IMR-90 (cell line): ENCODE measurements around the gene ASIC2. TPM values are rescaled to one million over a fixed set of nuclear protein-coding genes. Genes with fewer than 3 reads are reported as not detected.

Experiments
- ATAC-seq: fragments of 200-7000 bp; cut with Tn5 transposase; 2 replicates; pipeline ENCODE4 v1.9.1; 2020; ENCODE audit warnings: low read depth, mild to moderate bottlenecking, moderate library complexity
- BruUV-seq: library from RNA; stranded (reverse); fragments of 400-500 nt; replicated peaks from 2 replicates; lab custom pipeline; 2021; lab: Mats Ljungman, UMichigan
- CTCF ChIA-PET: fragments of 300-600 bp; formaldehyde crosslinking; extraction: SDS; loops from one replicate; lab custom pipeline; 2021; ENCODE audit warnings: antibody characterized with exemption; lab: Yijun Ruan, JAX
- POLR2A ChIA-PET: fragments of 300-600 bp; sonication (Branson Sonifier 250); formaldehyde crosslinking; loops from one replicate; lab custom pipeline; 2022; ENCODE audit warnings: antibody characterized with exemption; ENCODE audit not compliant: unreplicated experiment; lab: Charles Lee
- DNase-seq: peaks from one replicate; pipeline ENCODE4 v3.0.0; 2013
- H2AFZ ChIP-seq: replicated peaks from 2 replicates; pipeline ENCODE3; 2013; ENCODE audit warnings: low read length, mild to moderate bottlenecking; ENCODE audit not compliant: poor library complexity
- H2AK5ac ChIP-seq: 2 replicates; pipeline ENCODE4 v1.6.1; 2013; ENCODE audit warnings: low read depth, low read length, inconsistent platforms
- H2AK9ac ChIP-seq: replicated peaks from 2 replicates; pipeline ENCODE3; 2013; ENCODE audit warnings: mild to moderate bottlenecking, low read depth, low read length, moderate library complexity; ENCODE audit not compliant: poor library complexity
- H2BK120ac ChIP-seq: 2 replicates; pipeline ENCODE4 v1.6.1; 2013; ENCODE audit warnings: low read depth, low read length, inconsistent platforms
- H2BK15ac ChIP-seq: 3 replicates; pipeline ENCODE4 v1.6.1; 2013; ENCODE audit warnings: low read depth, low read length, inconsistent platforms
- H2BK20ac ChIP-seq: 2 replicates; pipeline ENCODE4 v1.6.1; 2013; ENCODE audit warnings: low read depth, mild to moderate bottlenecking, inconsistent platforms, low read length, moderate library complexity
- H2BK5ac ChIP-seq: 2 replicates; pipeline ENCODE4 v1.6.1; 2013; ENCODE audit warnings: mild to moderate bottlenecking, low read depth, low read length, inconsistent platforms; ENCODE audit not compliant: poor library complexity, severe bottlenecking
- H3K14ac ChIP-seq: replicated peaks from 2 replicates; pipeline ENCODE4 v1.6.1; 2013; ENCODE audit warnings: low read depth, low read length, inconsistent platforms
- H3K18ac ChIP-seq: 2 replicates; pipeline ENCODE4 v1.6.1; 2013; ENCODE audit warnings: low read depth, low read length, control low read depth
- H3K23ac ChIP-seq: 2 replicates; pipeline ENCODE4 v1.6.1; 2013; ENCODE audit warnings: low read depth, low read length, inconsistent platforms
- H3K27ac ChIP-seq: 2 replicates; pipeline ENCODE4 v1.5.1; 2013; ENCODE audit warnings: mild to moderate bottlenecking, control low read depth, low read length; ENCODE audit not compliant: insufficient read depth
- H3K27me3 ChIP-seq: 2 replicates; pipeline ENCODE4 v1.6.1; 2013; ENCODE audit warnings: low read length; ENCODE audit not compliant: control insufficient read depth, insufficient read depth
- H3K36me3 ChIP-seq: 2 replicates; pipeline ENCODE4 v1.6.1; 2013; ENCODE audit warnings: low read length, mixed read lengths; ENCODE audit not compliant: control insufficient read depth, insufficient read depth
- H3K4ac ChIP-seq: 2 replicates; pipeline ENCODE4 v1.6.1; 2013; ENCODE audit warnings: low read depth, low read length, inconsistent platforms
- H3K4me1 ChIP-seq: 2 replicates; pipeline ENCODE4 v1.6.1; 2013; ENCODE audit warnings: low read length, mixed read lengths; ENCODE audit not compliant: control insufficient read depth, insufficient read depth
- H3K4me2 ChIP-seq: 2 replicates; pipeline ENCODE4 v1.6.1; 2013; ENCODE audit warnings: low read depth, mild to moderate bottlenecking, control low read depth, low read length, moderate library complexity
- H3K4me3 ChIP-seq: 2 replicates; pipeline ENCODE4 v1.5.1; 2013; ENCODE audit warnings: low read depth, mild to moderate bottlenecking, control low read depth, low read length, moderate library complexity; ENCODE audit not compliant: insufficient read depth
- H3K56ac ChIP-seq: 2 replicates; pipeline ENCODE4 v1.6.1; 2013; ENCODE audit warnings: low read length, inconsistent platforms; ENCODE audit not compliant: insufficient read depth; ENCODE audit errors: extremely low read depth
- H3K79me1 ChIP-seq, 2 experiments: 2 replicates each; pipeline ENCODE4 v1.6.1; 2013; ENCODE audit warnings: low read length in 2 of 2, inconsistent platforms in 1 of 2, low read depth in 1 of 2
- H3K9ac ChIP-seq: 2 replicates; pipeline ENCODE4 v1.6.1; 2013; ENCODE audit warnings: low read depth, low read length, control low read depth
- H3K9me1 ChIP-seq: 2 replicates; pipeline ENCODE4 v1.6.1; 2013; ENCODE audit warnings: low read length, inconsistent platforms; ENCODE audit not compliant: insufficient read depth
- H3K9me3 ChIP-seq: 2 replicates; pipeline ENCODE4 v1.6.1; 2013; ENCODE audit warnings: low read length; ENCODE audit not compliant: control insufficient read depth, insufficient read depth
- H4K20me1 ChIP-seq: 2 replicates; pipeline ENCODE4 v1.6.1; 2013; ENCODE audit warnings: low read length, inconsistent platforms; ENCODE audit not compliant: insufficient read depth
- H4K5ac ChIP-seq: 2 replicates; pipeline ENCODE4 v1.6.1; 2013; ENCODE audit warnings: mild to moderate bottlenecking, low read depth, low read length, control low read depth
- H4K8ac ChIP-seq, 2 experiments: 2 replicates each; pipeline ENCODE4 v1.6.1; 2013; ENCODE audit warnings: low read depth in 2 of 2, low read length in 2 of 2, control low read depth in 1 of 2, inconsistent platforms in 1 of 2
- H4K91ac ChIP-seq: 2 replicates; pipeline ENCODE4 v1.6.1; 2013; ENCODE audit warnings: low read depth, low read length, inconsistent platforms; ENCODE audit not compliant: insufficient read depth
- CEBPB ChIP-seq: IDR thresholded peaks from 2 replicates; pipeline ENCODE4 v1.6.1; 2012; ENCODE audit warnings: low read depth, low read length, improper control_type of control experiment
- MAFK ChIP-seq: IDR thresholded peaks from 2 replicates; pipeline ENCODE4 v1.6.1; 2012; ENCODE audit warnings: low read depth, low read length, improper control_type of control experiment
- MXI1 ChIP-seq: IDR thresholded peaks from 2 replicates; pipeline ENCODE4 v1.6.1; 2012; ENCODE audit warnings: low read depth, mild to moderate bottlenecking, low read length, moderate library complexity, borderline replicate concordance
- RAD21 ChIP-seq: IDR thresholded peaks from 2 replicates; pipeline ENCODE4 v1.6.1; 2012; ENCODE audit warnings: low read length, improper control_type of control experiment
- SMC3 ChIP-seq: fragments of 150-350 bp; IDR thresholded peaks from 2 replicates; pipeline ENCODE4 v1.6.1; 2016; ENCODE audit warnings: low read depth, mild to moderate bottlenecking, antibody characterized with exemption, low read length, moderate library complexity
- WGBS, 2 experiments: methylation state at CpG; one replicate each; pipeline versions ENCODE4 v1.1.5 to v1.1.7; 2013; ENCODE audit warnings: missing lambda C conversion rate in 2 of 2; ENCODE audit not compliant: insufficient read length in 1 of 2; ENCODE audit errors: extremely low coverage in 2 of 2; 5-methylcytosine and 5-hydroxymethylcytosine counted together
- dilution Hi-C: fragments of 300-500 bp; cut with HindIII; formaldehyde crosslinking; loops from one replicate; pipeline ENCODE4 v1.14.3; 2018; ENCODE audit warnings: low sequenced_read_pairs; ENCODE audit not compliant: unreplicated experiment
- in situ Hi-C: fragments of 300-500 bp; cut with MboI; formaldehyde crosslinking; loops from 3 replicates; pipeline ENCODE4 v1.14.3; 2019; ENCODE audit warnings: low sequenced_read_pairs, inconsistent platforms, mixed read lengths
- intact Hi-C: fragments of 100-400 bp; cut with micrococcal nuclease; formaldehyde crosslinking; loops from 2 replicates; pipeline ENCODE4 v1.10.0; 2022
- polyA plus RNA-seq, 3 experiments: library from polyadenylated mRNA; depleted of rRNA; stranded (reverse); fragments of >200 nt; gene quantifications; 2 replicates each; pipeline ENCODE4 v1.2.3, GENCODE V29; 2012; ENCODE audit warnings: low replicate concordance in 1 of 3
- total RNA-seq: library from RNA; depleted of rRNA; stranded (reverse); fragments of >200 nt; gene quantifications from 2 replicates; pipeline ENCODE4 v1.2.3, GENCODE V29; 2012
- TF ChIP-seq, protein P1 (sequence below): conservative IDR thresholded peaks from 2 replicates; pipeline ENCODE4 v1.5.1; 2012; ENCODE audit warnings: mild to moderate bottlenecking, low read depth, low read length, improper control_type of control experiment
- TF ChIP-seq, protein P2 (sequence below): fragments of 150-350 bp; IDR thresholded peaks from 2 replicates; pipeline ENCODE4 v1.6.1; 2017; ENCODE audit warnings: mild to moderate bottlenecking, antibody characterized with exemption, low read length, low read depth

Gene ASIC2
- total and polyA plus RNA-seq, 2 of the 4 experiments (the other 2 are of a cell fraction), result under 0.01 to 0.15 TPM

DNA sequence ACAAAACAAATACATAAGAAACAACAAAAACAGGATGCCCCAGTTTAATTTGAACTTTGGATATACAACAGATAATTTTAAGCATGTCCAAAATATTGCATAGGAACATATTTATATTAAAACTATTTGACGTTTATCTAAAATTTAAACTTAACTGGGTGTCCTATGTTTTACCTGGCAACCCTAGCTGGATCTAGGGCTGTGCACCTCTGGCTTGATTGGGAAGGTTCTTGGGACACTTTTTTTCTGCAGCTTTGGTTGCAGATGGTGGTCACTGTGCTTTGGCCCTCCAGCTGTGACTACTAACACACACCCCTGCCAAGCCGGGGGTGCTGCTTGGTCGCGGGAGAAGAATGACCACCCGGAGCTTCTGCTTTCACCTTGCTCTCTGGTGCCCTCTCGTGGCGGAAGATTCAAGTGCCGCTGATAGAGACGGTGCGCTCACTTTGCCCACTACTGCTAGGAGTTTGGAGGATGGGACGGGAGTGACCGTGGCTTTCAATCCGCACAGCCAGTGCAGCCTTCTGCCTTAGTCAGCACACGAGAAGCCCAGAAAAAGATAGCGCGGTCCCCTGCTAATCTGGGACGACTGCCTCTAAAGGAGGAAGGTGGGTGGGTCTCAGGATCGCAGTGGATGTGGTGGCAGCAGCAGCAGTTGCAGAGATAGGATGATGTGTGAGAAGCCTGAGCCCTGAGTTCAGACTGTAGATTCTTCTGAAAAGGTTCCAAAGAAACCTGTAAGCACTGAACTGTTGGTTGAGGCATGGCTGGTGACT is 294.8 kb downstream of the ASIC2 start:
- Histone ChIP-seq H3K18ac (no peak overlapping the region), H3K9me3 (no peaks in the 10 kb centered on the region), H2BK15ac (no peak overlapping the region), H2BK5ac (no peak overlapping the region), H3K27me3 (peaks cover 17% of the 10 kb centered on the region; the same call in 1 of the 2 replicates), H3K9ac (no peak overlapping the region), H3K79me1 (no peaks in the 10 kb centered on the region), H4K91ac (no peak overlapping the region), H4K5ac (no peak overlapping the region), H3K36me3 (no peaks in the 10 kb centered on the region), H3K27ac (no peak overlapping the region), H3K56ac (no peak overlapping the region), H3K14ac (no peak overlapping the region), H3K23ac (no peak overlapping the region), H3K9me1 (0 out of 2 replicates have a peak, but pooled peaks cover 3% of the 10 kb centered on the region), H3K4ac (no peak overlapping the region), H2AK5ac (no peak overlapping the region), H3K4me1 (peaks cover 5% of the 10 kb centered on the region; the same call in 1 of the 2 replicates), H2AK9ac (peak overlapping the region; percentile 34), H2BK120ac (peak overlapping the region; percentile 44), H4K8ac (no peak overlapping the region), H3K4me2 (peak overlapping the region; percentile 86), H2AFZ (peak overlapping the region; percentile 84), H2BK20ac (peak overlapping the region; percentile 23; the same call in 1 of the 2 replicates), H4K20me1 (no peaks in the 10 kb centered on the region), H3K4me3 (no peak overlapping the region)
- ATAC-seq (peak; percentile 96), DNase-seq (peak; percentile 68)
- no peak for TF ChIP-seq CEBPB
- TF ChIP-seq MAFK, result 0 out of 2 replicates have a peak, but pooled peaks have one; percentile 15
- TF ChIP-seq, protein P1, sequence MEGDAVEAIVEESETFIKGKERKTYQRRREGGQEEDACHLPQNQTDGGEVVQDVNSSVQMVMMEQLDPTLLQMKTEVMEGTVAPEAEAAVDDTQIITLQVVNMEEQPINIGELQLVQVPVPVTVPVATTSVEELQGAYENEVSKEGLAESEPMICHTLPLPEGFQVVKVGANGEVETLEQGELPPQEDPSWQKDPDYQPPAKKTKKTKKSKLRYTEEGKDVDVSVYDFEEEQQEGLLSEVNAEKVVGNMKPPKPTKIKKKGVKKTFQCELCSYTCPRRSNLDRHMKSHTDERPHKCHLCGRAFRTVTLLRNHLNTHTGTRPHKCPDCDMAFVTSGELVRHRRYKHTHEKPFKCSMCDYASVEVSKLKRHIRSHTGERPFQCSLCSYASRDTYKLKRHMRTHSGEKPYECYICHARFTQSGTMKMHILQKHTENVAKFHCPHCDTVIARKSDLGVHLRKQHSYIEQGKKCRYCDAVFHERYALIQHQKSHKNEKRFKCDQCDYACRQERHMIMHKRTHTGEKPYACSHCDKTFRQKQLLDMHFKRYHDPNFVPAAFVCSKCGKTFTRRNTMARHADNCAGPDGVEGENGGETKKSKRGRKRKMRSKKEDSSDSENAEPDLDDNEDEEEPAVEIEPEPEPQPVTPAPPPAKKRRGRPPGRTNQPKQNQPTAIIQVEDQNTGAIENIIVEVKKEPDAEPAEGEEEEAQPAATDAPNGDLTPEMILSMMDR, result peak; percentile 85
- TF ChIP-seq MXI1, result no peak
- TF ChIP-seq, protein P2, sequence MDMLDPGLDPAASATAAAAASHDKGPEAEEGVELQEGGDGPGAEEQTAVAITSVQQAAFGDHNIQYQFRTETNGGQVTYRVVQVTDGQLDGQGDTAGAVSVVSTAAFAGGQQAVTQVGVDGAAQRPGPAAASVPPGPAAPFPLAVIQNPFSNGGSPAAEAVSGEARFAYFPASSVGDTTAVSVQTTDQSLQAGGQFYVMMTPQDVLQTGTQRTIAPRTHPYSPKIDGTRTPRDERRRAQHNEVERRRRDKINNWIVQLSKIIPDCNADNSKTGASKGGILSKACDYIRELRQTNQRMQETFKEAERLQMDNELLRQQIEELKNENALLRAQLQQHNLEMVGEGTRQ, result no peak
- peak; percentile 66 for TF ChIP-seq SMC3
- peak; percentile 62 for TF ChIP-seq RAD21
- dilution Hi-C loops, result no loop called here
- intact Hi-C loops, result loop anchor here (1.0 to 5.0 kb wide), 6 partner anchors 51 to 753 kb away; partner anchors contain the start of genes MYO1D and TMEM98
- BruUV-seq, result no TSS peak
- 4% methylated on average over 9 of the region's 18 CpGs; no CpG with 5 or more reads in 1 of the 2 experiments for WGBS, 2 experiments
- ChIA-PET CTCF (interaction anchor here (0.6 to 1.1 kb wide), 14 partner anchors 9 to 280 kb away, joined by 3 to 9 read pairs (median 4); partner anchors contain the start of gene MYO1D), POLR2A (no interaction called here)
- in situ Hi-C loops, result loop anchor here (10.0 kb wide), 1 partner anchor 213 kb away; no protein-coding TSS in a partner anchor
